ENCODE measurements around the gene DMBX1. TPM values are rescaled to one million over a fixed set of nuclear protein-coding genes. Genes with fewer than 3 reads are reported as not detected.

Gene DMBX1
- total RNA-seq = not detected in 2 replicates

GRCh38 chr1:46489638-46490405 lies at the start of gene DMBX1:
Gene DMBX1 (plus strand): TSS chr1:46489836. CDS start chr1:46507011, 17,175 bp downstream.

Other genes starting within 250 kb of the DMBX1 start
- 3.1 and 7.3 TPM in 2 replicates for gene RAD54L, start 242.1 kb upstream of the DMBX1 start, total RNA-seq
- 68.7 and 90.7 TPM in 2 replicates for gene LRRC41, start 186.2 kb upstream of the DMBX1 start, total RNA-seq
- gene UQCRH, start 186.1 kb upstream of the DMBX1 start, total RNA-seq = 487 and 601 TPM in 2 replicates
- 18.9 and 22.3 TPM in 2 replicates for gene NSUN4, start 149.0 kb upstream of the DMBX1 start, total RNA-seq
- 9.8 and 11.6 TPM in 2 replicates for gene FAAH, start 95.5 kb upstream of the DMBX1 start, total RNA-seq
- gene KNCN, start 61.8 kb downstream of the DMBX1 start, total RNA-seq = not detected in 2 replicates
- 16.2 and 21.6 TPM in 2 replicates for gene MKNK1, start 114.4 kb downstream of the DMBX1 start, total RNA-seq
- gene MOB3C, start 127.0 kb downstream of the DMBX1 start, total RNA-seq = 7.3 and 11.4 TPM in 2 replicates
- 34.3 and 37.2 TPM in 2 replicates for gene ATPAF1, start 178.5 kb downstream of the DMBX1 start, total RNA-seq
- gene TEX38, start 182.0 kb downstream of the DMBX1 start, total RNA-seq = not detected in 2 replicates
- 50.1 and 55.3 TPM in 2 replicates for gene EFCAB14, start 229.3 kb downstream of the DMBX1 start, total RNA-seq

Data from hair follicular keratinocyte (primary cell).